Body of pancreas (tissue), 4 donors: Measurements from ENCODE around the gene TENT5A. TPM values are rescaled to one million over a fixed set of nuclear protein-coding genes. Genes with fewer than 3 reads are reported as not detected.

Experiments
- ATAC-seq: fragments of 150-250 bp; one replicate; pipeline ENCODE4 v1.9.1; 2016
- DNase-seq, 4 donors: peaks; one replicate each; pipeline ENCODE4 v3.0.0-alpha.2; 2019
- H3K27ac ChIP-seq, 4 donors: fragments of 200-600 bp; sonication (generic); 1 replicate in 3 of 4; 2 replicates in 1 of 4; pipeline versions ENCODE4 v1.5.1 to v1.6.1; 2016 to 2019; ENCODE audit warnings: mild to moderate bottlenecking in 1 of 4, mixed read lengths in 1 of 4, moderate library complexity in 1 of 4
- H3K27me3 ChIP-seq, 2 donors: fragments of 200-600 bp; sonication (generic); one replicate each; pipeline ENCODE4 v1.6.0; 2016; ENCODE audit warnings: mild to moderate bottlenecking in 1 of 2
- H3K36me3 ChIP-seq, 2 donors: fragments of 200-600 bp; sonication (generic); replicated peaks in 1 of 2; 2 replicates each; pipeline ENCODE4 v1.5.1; 2016; ENCODE audit warnings: low read depth in 2 of 2; ENCODE audit not compliant: insufficient read depth in 1 of 2
- H3K4me1 ChIP-seq: fragments of 200-600 bp; sonication (generic); one replicate; pipeline ENCODE4 v1.6.0; 2016
- H3K4me3 ChIP-seq, 2 donors: fragments of 200-600 bp; sonication (generic); 1 replicate in 1 of 2; 2 replicates in 1 of 2; pipeline ENCODE4 v1.5.1; 2016 to 2019
- H3K9me3 ChIP-seq, 3 donors: fragments of 200-600 bp; sonication (generic); 1 replicate in 2 of 3; 2 replicates in 1 of 3; pipeline ENCODE4 v1.5.1; 2016
- POLR2A ChIP-seq, 3 donors: fragments of 450-650 bp; IDR thresholded peaks; one replicate each; pipeline ENCODE4 v1.6.1; 2016; ENCODE audit warnings: antibody characterized with exemption in 3 of 3, mild to moderate bottlenecking in 2 of 3
- WGBS, 2 donors: methylation state at CpG; one replicate each; pipeline ENCODE4 v1.1.5; 2017; 5-methylcytosine and 5-hydroxymethylcytosine counted together
- intact Hi-C: fragments of 100-400 bp; cut with DNase I; formaldehyde crosslinking; loops from one replicate; pipeline ENCODE4 v1.15.1; 2023
- total RNA-seq, 2 donors: library from RNA; depleted of rRNA; stranded (reverse); fragments of >200 nt; gene quantifications; one replicate each; pipeline ENCODE4 v1.1.0, GENCODE V29; 2016
- TF ChIP-seq, protein P1 (sequence below), 7 experiments: fragments of 450-650 bp in 4 of 7; fragments of 200-600 bp in 3 of 7; sonication (generic) in 3 of 7; IDR thresholded peaks; one replicate each; pipeline ENCODE4 v1.5.1; 2016 to 2019; ENCODE audit warnings: antibody characterized with exemption in 7 of 7

TENT5A gene
- total RNA-seq, 2 donors from 2014 or later, result 7.3 to 8.2 TPM

DNA sequence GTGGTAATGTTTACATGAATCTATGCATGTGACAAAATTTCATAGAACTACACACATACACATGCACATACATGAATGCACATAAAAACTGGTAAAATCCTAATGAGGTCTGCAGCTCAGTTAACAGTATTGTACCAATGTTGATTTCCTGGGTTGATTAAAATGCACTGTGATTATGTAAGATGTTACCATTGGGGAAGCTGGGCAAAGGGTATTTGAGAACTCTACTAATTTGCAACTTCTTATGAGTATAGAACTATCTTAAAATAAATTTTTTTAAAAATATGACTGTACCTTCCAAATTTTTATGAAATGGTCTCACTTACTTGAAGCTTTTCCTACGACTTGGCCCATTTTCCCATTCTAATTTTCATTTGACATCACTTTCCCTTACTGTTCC lies 43.4 kb upstream of the TENT5A start:
- ATAC-seq (no peak), DNase-seq (no peak)
- Histone ChIP-seq H3K27me3 (no peaks in the 10 kb centered on the region), H3K4me1 (no peaks in the 10 kb centered on the region), H3K4me3 (no peak overlapping the region), H3K36me3 (no peaks in the 10 kb centered on the region), H3K27ac (no peak overlapping the region), H3K9me3 (no peaks in the 10 kb centered on the region)
- WGBS, 2 donors, result 59 to 73% methylated on average over 1 of the region's 1 CpG
- intact Hi-C loops, result no loop called here
- TF ChIP-seq, protein P1, sequence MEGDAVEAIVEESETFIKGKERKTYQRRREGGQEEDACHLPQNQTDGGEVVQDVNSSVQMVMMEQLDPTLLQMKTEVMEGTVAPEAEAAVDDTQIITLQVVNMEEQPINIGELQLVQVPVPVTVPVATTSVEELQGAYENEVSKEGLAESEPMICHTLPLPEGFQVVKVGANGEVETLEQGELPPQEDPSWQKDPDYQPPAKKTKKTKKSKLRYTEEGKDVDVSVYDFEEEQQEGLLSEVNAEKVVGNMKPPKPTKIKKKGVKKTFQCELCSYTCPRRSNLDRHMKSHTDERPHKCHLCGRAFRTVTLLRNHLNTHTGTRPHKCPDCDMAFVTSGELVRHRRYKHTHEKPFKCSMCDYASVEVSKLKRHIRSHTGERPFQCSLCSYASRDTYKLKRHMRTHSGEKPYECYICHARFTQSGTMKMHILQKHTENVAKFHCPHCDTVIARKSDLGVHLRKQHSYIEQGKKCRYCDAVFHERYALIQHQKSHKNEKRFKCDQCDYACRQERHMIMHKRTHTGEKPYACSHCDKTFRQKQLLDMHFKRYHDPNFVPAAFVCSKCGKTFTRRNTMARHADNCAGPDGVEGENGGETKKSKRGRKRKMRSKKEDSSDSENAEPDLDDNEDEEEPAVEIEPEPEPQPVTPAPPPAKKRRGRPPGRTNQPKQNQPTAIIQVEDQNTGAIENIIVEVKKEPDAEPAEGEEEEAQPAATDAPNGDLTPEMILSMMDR (IDR thresholded peaks at IDR 0.05), result no peak
- TF ChIP-seq POLR2A (IDR thresholded peaks at IDR 0.05), result no peak

DNA sequence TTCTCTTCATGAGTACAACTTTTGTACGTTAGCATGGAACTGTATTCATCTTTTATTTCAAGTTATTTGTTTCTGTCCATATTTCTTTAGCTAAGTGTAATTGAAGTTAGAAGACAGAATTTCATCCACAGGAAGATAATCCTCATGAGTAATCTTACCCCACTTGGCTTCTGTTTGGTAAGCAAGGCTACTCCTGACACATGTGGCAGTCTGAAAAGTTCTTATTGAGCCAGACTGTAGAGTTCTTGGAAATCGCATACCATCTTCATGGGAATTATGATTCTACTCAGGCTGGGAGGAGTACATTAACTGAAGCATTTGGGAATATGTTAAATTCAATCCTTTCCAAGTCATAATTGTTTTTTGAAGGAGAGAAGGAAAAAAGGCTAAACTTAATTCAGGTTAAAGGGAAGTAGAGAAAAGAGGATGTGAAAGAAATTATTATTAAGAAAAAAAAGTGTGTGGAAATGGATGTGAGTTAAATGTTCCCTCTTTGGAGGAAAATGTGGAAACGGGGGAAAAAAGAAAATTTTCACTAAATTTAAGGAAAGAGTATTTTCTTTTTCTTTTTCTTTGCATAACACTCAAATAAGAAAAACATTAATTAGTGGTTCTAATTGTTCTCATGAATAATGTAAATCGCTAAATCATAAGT lies 41.5 kb upstream of the TENT5A start:
- 51 to 70% methylated on average over 4 of the region's 4 CpGs for WGBS, 2 donors
- no peak for TF ChIP-seq POLR2A (IDR thresholded peaks at IDR 0.05)
- TF ChIP-seq, protein P1 (IDR thresholded peaks at IDR 0.05), result no peak
- H3K4me3 ChIP-seq, result no peak overlapping the region
- DNase-seq, result no peak
- H3K27me3 ChIP-seq, result no peaks in the 10 kb centered on the region
- H3K36me3 ChIP-seq, result no peaks in the 10 kb centered on the region
- ATAC-seq, result no peak
- intact Hi-C loops, result no loop called here
- H3K27ac ChIP-seq, result no peak overlapping the region
- H3K4me1 ChIP-seq, result no peaks in the 10 kb centered on the region
- no peaks in the 10 kb centered on the region for H3K9me3 ChIP-seq

DNA sequence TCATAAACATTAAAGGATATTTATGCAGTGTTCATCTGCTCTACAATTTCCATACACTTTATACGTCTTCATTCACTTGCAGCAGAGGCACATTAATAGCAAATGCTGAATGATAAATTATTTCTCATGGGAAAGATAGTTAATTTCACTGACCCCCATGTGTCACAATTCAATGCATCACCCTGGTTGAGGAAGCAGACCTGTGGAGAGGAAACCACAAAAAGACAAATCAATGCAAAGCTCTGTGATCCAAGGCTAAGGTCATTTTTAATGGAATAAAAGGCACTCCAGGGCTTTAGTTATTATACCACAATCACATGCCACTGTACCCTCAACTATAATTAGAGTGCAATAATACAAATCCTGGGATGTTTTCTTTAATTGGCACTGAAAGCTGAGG lies 40.3 kb upstream of the TENT5A start:
- Histone ChIP-seq H3K4me1 (peaks cover 2% of the 10 kb centered on the region), H3K36me3 (no peaks in the 10 kb centered on the region), H3K27me3 (no peaks in the 10 kb centered on the region), H3K9me3 (no peaks in the 10 kb centered on the region), H3K4me3 (no peak overlapping the region), H3K27ac (no peak overlapping the region)
- DNase-seq, result no peak
- ATAC-seq, result no peak
- TF ChIP-seq POLR2A (IDR thresholded peaks at IDR 0.05), result no peak
- TF ChIP-seq, protein P1 (IDR thresholded peaks at IDR 0.05), result no peak
- 41 to 50% methylated on average over 1 of the region's 1 CpG for WGBS, 2 donors
- intact Hi-C loops, result no loop called here

DNA sequence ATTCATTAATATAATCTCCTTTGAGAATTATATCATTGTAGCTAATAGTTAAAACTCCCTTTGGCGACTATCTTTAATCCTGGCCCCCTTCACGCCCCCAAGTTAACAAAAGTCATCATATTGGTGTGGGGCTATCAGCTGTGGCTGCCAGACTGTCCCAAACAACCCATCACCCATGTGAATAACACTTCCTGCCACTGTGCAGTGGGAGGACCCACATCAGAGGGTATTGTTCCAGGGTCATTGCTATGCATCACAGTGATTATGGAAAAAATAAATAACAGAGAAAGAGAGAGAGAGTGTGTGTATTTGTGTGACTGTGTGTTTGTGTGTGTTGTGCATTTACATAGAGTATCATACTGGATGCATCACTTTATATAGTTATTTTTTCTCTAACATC lies 39.3 kb upstream of the TENT5A start:
- H3K4me3 ChIP-seq, result no peak overlapping the region
- no peak for TF ChIP-seq POLR2A (IDR thresholded peaks at IDR 0.05)
- TF ChIP-seq, protein P1 (IDR thresholded peaks at IDR 0.05), result no peak
- H3K9me3 ChIP-seq, result no peaks in the 10 kb centered on the region
- 57 to 67% methylated on average over 2 of the region's 2 CpGs for WGBS, 2 donors
- no peaks in the 10 kb centered on the region for H3K36me3 ChIP-seq
- no peak for ATAC-seq
- no peaks in the 10 kb centered on the region for H3K27me3 ChIP-seq
- peaks cover 12% of the 10 kb centered on the region for H3K4me1 ChIP-seq
- no peak overlapping the region for H3K27ac ChIP-seq
- intact Hi-C loops, result no loop called here
- DNase-seq, result no peak

DNA sequence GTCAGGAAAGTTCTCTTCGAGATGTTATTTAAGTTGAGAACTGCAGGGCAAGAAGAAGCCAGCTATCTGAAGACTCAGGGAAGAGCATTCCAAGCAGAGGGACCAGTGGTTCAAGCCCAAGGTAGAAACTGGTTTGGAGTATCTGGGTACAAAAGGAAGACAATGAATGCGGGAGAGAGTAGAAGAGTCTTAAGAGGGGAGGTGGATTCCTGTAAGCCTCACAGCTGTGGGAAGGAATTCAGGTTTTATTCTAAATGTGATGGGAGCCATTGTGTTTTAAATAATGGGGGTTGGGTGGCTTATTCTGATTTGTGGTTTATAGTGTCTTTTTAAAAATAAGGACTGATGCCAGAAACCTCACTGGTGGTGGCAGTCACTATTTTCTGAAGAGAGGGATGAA lies 37.6 kb upstream of the TENT5A start:
- TF ChIP-seq, protein P1 (IDR thresholded peaks at IDR 0.05), result no peak
- TF ChIP-seq POLR2A (IDR thresholded peaks at IDR 0.05), result no peak
- no peaks in the 10 kb centered on the region for H3K27me3 ChIP-seq
- no peak overlapping the region for H3K4me3 ChIP-seq
- H3K9me3 ChIP-seq, result no peaks in the 10 kb centered on the region
- H3K36me3 ChIP-seq, result no peaks in the 10 kb centered on the region
- ATAC-seq (no peak), DNase-seq (no peak)
- intact Hi-C loops, result no loop called here
- 68 to 71% methylated on average over 2 of the region's 2 CpGs for WGBS, 2 donors
- no peak overlapping the region for H3K27ac ChIP-seq
- H3K4me1 ChIP-seq, result peaks cover 12% of the 10 kb centered on the region
